GM12878 (cell line): Measurements from ENCODE around the gene MANBA. TPM values are rescaled to one million over a fixed set of nuclear protein-coding genes. Genes with fewer than 3 reads are reported as not detected.
"Not testable (repeated sequence)": the region's sequence is repeated elsewhere in the genome, so short reads cannot be mapped to it uniquely, and the experiment has no call there.

Experiments used
- ATAC-seq: fragments of 200-7000 bp; cut with Tn5 transposase; 3 replicates; pipeline ENCODE4 v1.9.1; 2020; ENCODE audit warnings: mild to moderate bottlenecking, moderate library complexity
- BruUV-seq: library from RNA; stranded (reverse); fragments of 400-500 nt; replicated peaks from 2 replicates; lab custom pipeline; 2021; lab: Mats Ljungman, UMichigan
- CTCF ChIA-PET: fragments of 300-600 bp; sonication (Branson Sonifier 250); formaldehyde crosslinking; extraction: SDS; loops from one replicate; lab custom pipeline; 2021; ENCODE audit warnings: inconsistent platforms; lab: Yijun Ruan, JAX
- POLR2A ChIA-PET: fragments of 350-600 bp; formaldehyde crosslinking; extraction: SDS; loops from one replicate; lab custom pipeline; 2021; ENCODE audit warnings: inconsistent platforms; lab: Charles Lee
- RAD21 ChIA-PET: fragments of 300-600 bp; sonication (Branson Sonifier 250); formaldehyde crosslinking; loops from one replicate; lab custom pipeline; 2023; ENCODE audit warnings: antibody characterized with exemption; ENCODE audit not compliant: unreplicated experiment; lab: Charles Lee
- SMC1A ChIA-PET: fragments of 300-600 bp; sonication (Branson Sonifier 250); formaldehyde crosslinking; loops from one replicate; lab custom pipeline; 2023; ENCODE audit not compliant: unreplicated experiment, uncharacterized antibody; lab: Charles Lee
- DNase-seq: peaks from one replicate; pipeline ENCODE4 v3.0.0-alpha.2; 2011; ENCODE audit warnings: low read depth, low spot score
- FAIRE-seq: peaks from 3 replicates; lab custom pipeline; 2011; peaks lifted over from hg19 to GRCh38; lab: Jason Lieb, UNC
- H2AFZ ChIP-seq: 2 replicates; pipeline ENCODE4 v1.6.0; 2011; ENCODE audit warnings: low read depth, low read length, control low read depth; ENCODE audit not compliant: control insufficient read depth
- H3K27ac ChIP-seq: 2 replicates; pipeline ENCODE4 v1.5.1; 2011; ENCODE audit warnings: control low read depth; ENCODE audit not compliant: control insufficient read depth, insufficient read depth
- H3K27me3 ChIP-seq, 2 experiments: replicated peaks in 1 of 2; 2 replicates each; pipeline versions ENCODE4 v1.6.0 to v1.6.1; 2011; ENCODE audit warnings: low read length in 1 of 2; ENCODE audit not compliant: control insufficient read depth in 2 of 2, insufficient read depth in 2 of 2
- H3K36me3 ChIP-seq, 2 experiments: 2 replicates each; pipeline ENCODE4 v1.5.1; 2011; ENCODE audit warnings: low read length in 1 of 2; ENCODE audit not compliant: control insufficient read depth in 2 of 2, insufficient read depth in 2 of 2
- H3K4me1 ChIP-seq: 2 replicates; pipeline ENCODE4 v1.6.1; 2011; ENCODE audit warnings: mild to moderate bottlenecking, low read length, moderate library complexity, mixed read lengths; ENCODE audit not compliant: control insufficient read depth, insufficient read depth
- H3K4me2 ChIP-seq: 2 replicates; pipeline ENCODE4 v1.6.0; 2011; ENCODE audit warnings: control low read depth; ENCODE audit not compliant: control insufficient read depth, insufficient read depth
- H3K4me3 ChIP-seq: fragments of 200-600 bp; sonication (generic); 2 replicates; pipeline ENCODE4 v1.5.1; 2016
- H3K79me2 ChIP-seq: 2 replicates; pipeline ENCODE4 v1.6.0; 2011; ENCODE audit warnings: low read length; ENCODE audit not compliant: control insufficient read depth, insufficient read depth
- H3K9ac ChIP-seq: 2 replicates; pipeline ENCODE4 v1.8.0; 2011; ENCODE audit warnings: low read length, control low read depth, mixed read lengths; ENCODE audit not compliant: control insufficient read depth, insufficient read depth
- H3K9me3 ChIP-seq: replicated peaks from 3 replicates; pipeline ENCODE4 v1.5.1; 2011; ENCODE audit warnings: mild to moderate bottlenecking, low read length; ENCODE audit not compliant: control insufficient read depth, insufficient read depth
- H4K20me1 ChIP-seq: 2 replicates; pipeline ENCODE4 v1.6.0; 2011; ENCODE audit not compliant: control insufficient read depth, insufficient read depth
- CHD2 ChIP-seq: IDR thresholded peaks from 2 replicates; pipeline ENCODE4 v1.6.1; 2011; ENCODE audit warnings: low read depth, low read length, improper control_type of control experiment, borderline replicate concordance
- NFIC ChIP-seq: IDR thresholded peaks from 2 replicates; pipeline ENCODE4 v1.6.1; 2012; ENCODE audit warnings: low read depth, mild to moderate bottlenecking, inconsistent platforms, low read length, moderate library complexity
- PBX3 ChIP-seq: IDR thresholded peaks from 2 replicates; pipeline ENCODE4 v1.6.1; 2011; ENCODE audit warnings: mild to moderate bottlenecking, low read depth, low read length, moderate library complexity; ENCODE audit not compliant: insufficient replicate concordance
- RB1 ChIP-seq: fragments of 450-650 bp; formaldehyde crosslinking; IDR thresholded peaks from 2 replicates; pipeline ENCODE4 v1.6.1; 2017; ENCODE audit warnings: mild to moderate bottlenecking, borderline replicate concordance
- ZBED1 ChIP-seq: IDR thresholded peaks from 2 replicates; pipeline ENCODE4 v1.6.1; 2016; ENCODE audit warnings: borderline replicate concordance
- WGBS: methylation state at CpG from one replicate; pipeline ENCODE4 v1.1.6; 2016; ENCODE audit warnings: low lambda C conversion rate; ENCODE audit not compliant: insufficient replicate concordance, insufficient coverage; ENCODE audit errors: missing lambda C conversion rate; 5-methylcytosine and 5-hydroxymethylcytosine counted together
- in situ Hi-C: fragments of 300-500 bp; cut with MboI; formaldehyde crosslinking; loops from 9 replicates; pipeline ENCODE4 v1.14.3; 2018; ENCODE audit warnings: mixed read lengths
- intact Hi-C: fragments of 100-400 bp; cut with micrococcal nuclease; formaldehyde crosslinking; loops from one replicate; pipeline ENCODE4 v1.14.2; 2022; ENCODE audit not compliant: unreplicated experiment
- polyA plus RNA-seq, 11 experiments: library from polyadenylated mRNA; depleted of rRNA in 4 of 11; unstranded in 6 of 11; stranded (reverse) in 5 of 11; fragments of >200 nt; fragmentation: Nextera tagmentation in 4 of 11; fragmentation: Illumina TruSeq in 1 of 11; extraction: Ambion mirVana in 4 of 11; extraction: Trizol in 1 of 11; gene quantifications; 1 replicate in 1 of 11; 2 replicates in 10 of 11; pipeline versions ENCODE4 v1.2.1 to v1.2.3, GENCODE V29; 2011 to 2016; ENCODE audit warnings: inconsistent platforms in 2 of 11, missing spikeins in 2 of 11, low read depth in 1 of 11
- total RNA-seq, 4 experiments: library from RNA; depleted of rRNA in 3 of 4; stranded (reverse); fragments of >200 nt in 3 of 4; fragmentation: Illumina TruSeq in 1 of 4; extraction: Trizol in 1 of 4; gene quantifications; 2 replicates each; pipeline versions ENCODE4 v1.2.1 to v1.2.3, GENCODE V29; 2013 to 2021
- TF ChIP-seq, protein P1 (sequence below), 3 experiments: IDR thresholded peaks in 2 of 3; conservative IDR thresholded peaks in 1 of 3; 2 replicates each; pipeline ENCODE4 v1.5.1; 2011; ENCODE audit warnings: low read depth in 3 of 3, low read length in 3 of 3, mild to moderate bottlenecking in 3 of 3, control low read depth in 2 of 3, moderate library complexity in 2 of 3, inconsistent platforms in 1 of 3, mixed read lengths in 1 of 3; ENCODE audit not compliant: control insufficient read depth in 2 of 3, insufficient read depth in 1 of 3; ENCODE audit errors: extremely low read depth in 1 of 3
- TF ChIP-seq, protein P2 (sequence below): IDR thresholded peaks from 2 replicates; pipeline ENCODE4 v1.6.1; 2011; ENCODE audit warnings: borderline replicate concordance, low read depth, mild to moderate bottlenecking, moderate library complexity, low read length; ENCODE audit not compliant: insufficient read depth, poor library complexity, severe bottlenecking
- TF ChIP-seq, protein P3 (sequence below): fragments of 450-650 bp; IDR thresholded peaks from 2 replicates; pipeline ENCODE4 v1.6.1; 2016; ENCODE audit warnings: mild to moderate bottlenecking

MANBA gene
- total and polyA plus RNA-seq, 10 of the 15 experiments (the other 5 are each of a cell fraction or from before 2014, with no cell fraction given) = 3.8 to 19.0 (median 12.5) TPM

- Histone ChIP-seq H3K9me3 (no peaks in the 10 kb centered on the region), H3K27me3 (no peaks in the 10 kb centered on the region), H3K4me3 (no peak overlapping the region), H2AFZ (no peak overlapping the region), H3K79me2 (no peaks in the 10 kb centered on the region), H3K9ac (no peak overlapping the region), H3K27ac (no peak overlapping the region), H4K20me1 (no peaks in the 10 kb centered on the region), H3K4me1 (no peaks in the 10 kb centered on the region), H3K36me3 (peaks cover 0 to 5% of the 10 kb centered on the region in 2 experiments; a peak in 1 of 4 replicates), H3K4me2 (no peak overlapping the region)
- ChIA-PET SMC1A (interaction anchor here (1.0 to 1.7 kb wide), 7 partner anchors 12 to 113 kb away, joined by 3 to 5 read pairs (median 3); partner anchors contain the start of gene UBE2D3), POLR2A (no interaction called here), RAD21 (interaction anchor here (0.8 to 1.2 kb wide), 3 partner anchors 25 to 95 kb away, joined by 3 read pairs; no protein-coding TSS in a partner anchor), CTCF (interaction anchor here (0.6 to 1.4 kb wide), 6 partner anchors 11 to 294 kb away, joined by 3 to 4 read pairs (median 3); no protein-coding TSS in a partner anchor)
- in situ Hi-C loops = no loop called here
- TF ChIP-seq, protein P1, sequence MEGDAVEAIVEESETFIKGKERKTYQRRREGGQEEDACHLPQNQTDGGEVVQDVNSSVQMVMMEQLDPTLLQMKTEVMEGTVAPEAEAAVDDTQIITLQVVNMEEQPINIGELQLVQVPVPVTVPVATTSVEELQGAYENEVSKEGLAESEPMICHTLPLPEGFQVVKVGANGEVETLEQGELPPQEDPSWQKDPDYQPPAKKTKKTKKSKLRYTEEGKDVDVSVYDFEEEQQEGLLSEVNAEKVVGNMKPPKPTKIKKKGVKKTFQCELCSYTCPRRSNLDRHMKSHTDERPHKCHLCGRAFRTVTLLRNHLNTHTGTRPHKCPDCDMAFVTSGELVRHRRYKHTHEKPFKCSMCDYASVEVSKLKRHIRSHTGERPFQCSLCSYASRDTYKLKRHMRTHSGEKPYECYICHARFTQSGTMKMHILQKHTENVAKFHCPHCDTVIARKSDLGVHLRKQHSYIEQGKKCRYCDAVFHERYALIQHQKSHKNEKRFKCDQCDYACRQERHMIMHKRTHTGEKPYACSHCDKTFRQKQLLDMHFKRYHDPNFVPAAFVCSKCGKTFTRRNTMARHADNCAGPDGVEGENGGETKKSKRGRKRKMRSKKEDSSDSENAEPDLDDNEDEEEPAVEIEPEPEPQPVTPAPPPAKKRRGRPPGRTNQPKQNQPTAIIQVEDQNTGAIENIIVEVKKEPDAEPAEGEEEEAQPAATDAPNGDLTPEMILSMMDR (IDR thresholded peaks at IDR 0.05 in 2 of 3, conservative IDR thresholded peaks at IDR 0.05 in 1 of 3; ENCODE audit: control insufficient read depth in 2 of 3, extremely low read depth in 1 of 3, insufficient read depth in 1 of 3, low read depth in 3 of 3, low read length in 3 of 3) = 0 out of 6 replicates have a peak, but pooled peaks of 1 of the 3 experiments have one; percentile 3
- no peak for TF ChIP-seq RB1
- no peak for TF ChIP-seq CHD2
- TF ChIP-seq, protein P2, sequence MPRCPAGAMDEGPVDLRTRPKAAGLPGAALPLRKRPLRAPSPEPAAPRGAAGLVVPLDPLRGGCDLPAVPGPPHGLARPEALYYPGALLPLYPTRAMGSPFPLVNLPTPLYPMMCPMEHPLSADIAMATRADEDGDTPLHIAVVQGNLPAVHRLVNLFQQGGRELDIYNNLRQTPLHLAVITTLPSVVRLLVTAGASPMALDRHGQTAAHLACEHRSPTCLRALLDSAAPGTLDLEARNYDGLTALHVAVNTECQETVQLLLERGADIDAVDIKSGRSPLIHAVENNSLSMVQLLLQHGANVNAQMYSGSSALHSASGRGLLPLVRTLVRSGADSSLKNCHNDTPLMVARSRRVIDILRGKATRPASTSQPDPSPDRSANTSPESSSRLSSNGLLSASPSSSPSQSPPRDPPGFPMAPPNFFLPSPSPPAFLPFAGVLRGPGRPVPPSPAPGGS = peak; percentile 33
- TF ChIP-seq ZBED1 = no peak
- TF ChIP-seq, protein P3, sequence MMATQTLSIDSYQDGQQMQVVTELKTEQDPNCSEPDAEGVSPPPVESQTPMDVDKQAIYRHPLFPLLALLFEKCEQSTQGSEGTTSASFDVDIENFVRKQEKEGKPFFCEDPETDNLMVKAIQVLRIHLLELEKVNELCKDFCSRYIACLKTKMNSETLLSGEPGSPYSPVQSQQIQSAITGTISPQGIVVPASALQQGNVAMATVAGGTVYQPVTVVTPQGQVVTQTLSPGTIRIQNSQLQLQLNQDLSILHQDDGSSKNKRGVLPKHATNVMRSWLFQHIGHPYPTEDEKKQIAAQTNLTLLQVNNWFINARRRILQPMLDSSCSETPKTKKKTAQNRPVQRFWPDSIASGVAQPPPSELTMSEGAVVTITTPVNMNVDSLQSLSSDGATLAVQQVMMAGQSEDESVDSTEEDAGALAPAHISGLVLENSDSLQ = no peak
- TF ChIP-seq NFIC = no peak
- TF ChIP-seq PBX3 = no peak
- ATAC-seq = no peak; the same call in 2 of the 3 replicates
- WGBS = 100% methylated on average over 1 of the region's 1 CpG
- intact Hi-C loops = no loop called here
- no TSS peak for BruUV-seq
- DNase-seq = no peak
- no peak for FAIRE-seq
These were observed 45.7 kb downstream of the MANBA start for GRCh38 chr4:102715057-102715456.

GRCh38 chr4:102713774-102714173 is 47.0 kb downstream of the MANBA start:
- H3K27me3 ChIP-seq, H3K4me3 ChIP-seq, POLR2A ChIA-PET, H3K4me1 ChIP-seq, H3K36me3 ChIP-seq, H3K9me3 ChIP-seq, H3K9ac ChIP-seq, DNase-seq, ATAC-seq, in situ Hi-C loops, H3K79me2 ChIP-seq, SMC1A ChIA-PET, H3K27ac ChIP-seq, FAIRE-seq, BruUV-seq, intact Hi-C loops, H3K4me2 ChIP-seq, H2AFZ ChIP-seq, H4K20me1 ChIP-seq, CTCF ChIA-PET: not testable (repeated sequence)
- RAD21 ChIA-PET = interaction anchor here (0.7 kb wide), 1 partner anchor 78 kb away, joined by 3 read pairs; no protein-coding TSS in a partner anchor
- WGBS = 98% methylated on average over 3 of the region's 3 CpGs
